HG03460 (cell line): Measurements from ENCODE around the gene OGFOD2.

Experiments used
- ATAC-seq: cut with Tn5 transposase; IDR thresholded peaks from one replicate; pipeline ENCODE4 v1.9.1; 2021; ENCODE audit not compliant: unreplicated experiment

Gene OGFOD2

GRCh38 chr12:122951406-122951805, 23.6 kb upstream of the OGFOD2 start:
- ATAC-seq: no peak

DNA sequence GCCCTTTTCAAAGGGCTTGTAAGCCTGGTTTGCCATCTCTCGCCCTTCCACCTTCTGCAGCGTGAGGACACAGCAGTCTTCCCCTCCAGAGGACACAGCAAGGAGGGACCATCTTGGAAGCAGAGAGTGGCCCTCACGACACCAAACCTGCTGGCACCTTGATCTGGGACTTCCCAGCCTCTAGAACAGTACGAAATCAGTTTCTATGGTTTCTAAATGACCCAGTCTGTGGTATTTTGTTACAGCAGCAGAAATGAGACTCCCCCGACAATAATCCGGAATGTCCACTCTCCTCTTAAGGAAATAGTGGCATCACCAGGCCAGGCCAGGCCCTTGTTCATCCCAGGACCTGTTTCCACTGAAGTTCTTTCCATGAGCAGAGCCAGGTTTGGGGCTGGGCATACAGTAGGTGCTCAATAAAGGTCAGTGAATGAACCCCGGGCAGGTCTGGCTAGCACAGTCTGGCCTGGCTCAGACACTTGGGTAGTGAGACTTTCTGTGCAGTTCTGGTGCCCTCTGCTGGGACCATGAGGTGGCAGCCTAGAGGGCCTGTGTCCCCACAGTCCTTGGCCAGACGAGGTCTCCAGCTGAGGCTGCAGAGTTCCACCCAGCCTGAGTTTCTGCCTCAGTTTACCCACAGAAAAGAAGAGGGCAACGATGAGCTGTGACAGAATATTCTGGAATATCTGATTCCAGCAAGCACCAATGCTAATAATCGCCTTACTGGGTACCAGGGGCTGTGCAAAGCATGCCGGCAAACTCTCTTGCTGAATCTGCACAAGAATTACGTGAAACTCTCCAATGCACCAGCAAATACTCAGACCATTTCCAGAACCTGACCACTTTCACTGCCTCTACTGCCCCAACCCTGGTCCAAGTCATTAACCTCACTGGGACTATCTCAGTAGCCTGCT, 22.8 kb upstream of the OGFOD2 start:
- peak; percentile 69 for ATAC-seq

DNA sequence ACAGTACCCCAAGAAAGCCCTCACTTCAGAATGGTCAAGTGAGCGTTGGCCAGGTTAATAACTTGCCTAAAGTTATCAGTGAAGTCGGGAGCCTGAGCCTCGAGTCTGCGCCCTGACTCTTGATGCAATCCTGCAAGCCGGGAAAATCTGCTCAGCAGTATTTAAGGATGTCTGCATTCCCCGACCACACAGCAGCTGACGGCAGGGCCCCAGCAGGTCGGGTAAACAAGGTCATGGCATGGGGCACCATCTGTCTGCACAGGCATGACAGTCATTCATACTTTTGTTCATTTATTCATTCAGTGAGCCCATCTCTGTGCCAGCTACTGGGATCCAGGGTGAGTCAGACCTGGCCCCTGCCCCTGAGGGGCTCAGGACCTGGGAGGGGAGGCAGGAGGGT, 19.9 kb upstream of the OGFOD2 start:
- ATAC-seq: no peak

GRCh38 chr12:122956035-122956434, 19.0 kb upstream of the OGFOD2 start:
- ATAC-seq: no peak

DNA sequence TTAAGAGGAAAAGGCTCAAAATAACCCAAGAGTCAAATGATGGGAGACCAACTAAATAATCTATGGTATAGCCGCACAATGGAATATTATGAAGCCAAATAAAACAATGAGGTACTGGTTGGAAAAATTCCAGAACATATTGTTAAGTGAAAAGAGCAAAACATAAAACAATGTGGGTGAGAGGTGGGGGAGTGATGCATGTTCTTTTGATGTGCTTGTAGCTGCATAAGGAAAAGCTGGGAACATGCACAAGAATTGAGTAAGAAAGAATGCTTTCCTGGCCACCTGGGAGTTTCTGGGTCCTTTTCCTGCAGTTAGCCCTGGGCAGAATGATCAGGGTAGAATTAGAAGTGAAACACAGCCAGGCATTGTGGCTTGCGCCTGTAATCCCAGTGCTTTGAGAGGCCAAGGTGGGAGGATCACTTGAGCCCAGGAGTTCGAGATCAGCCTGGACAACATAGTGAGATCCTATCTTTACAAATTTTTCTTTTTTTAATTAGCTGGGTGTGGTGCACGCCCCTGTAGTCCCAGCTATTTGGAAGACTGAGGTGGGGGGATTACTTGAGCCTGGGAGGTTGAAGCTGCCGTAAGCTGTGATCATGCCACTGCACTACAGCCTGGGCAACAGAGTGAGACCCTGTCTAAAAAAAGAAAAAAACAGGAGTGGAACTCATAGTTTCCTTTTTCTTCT, 16.7 kb upstream of the OGFOD2 start:
- no peak for ATAC-seq

DNA sequence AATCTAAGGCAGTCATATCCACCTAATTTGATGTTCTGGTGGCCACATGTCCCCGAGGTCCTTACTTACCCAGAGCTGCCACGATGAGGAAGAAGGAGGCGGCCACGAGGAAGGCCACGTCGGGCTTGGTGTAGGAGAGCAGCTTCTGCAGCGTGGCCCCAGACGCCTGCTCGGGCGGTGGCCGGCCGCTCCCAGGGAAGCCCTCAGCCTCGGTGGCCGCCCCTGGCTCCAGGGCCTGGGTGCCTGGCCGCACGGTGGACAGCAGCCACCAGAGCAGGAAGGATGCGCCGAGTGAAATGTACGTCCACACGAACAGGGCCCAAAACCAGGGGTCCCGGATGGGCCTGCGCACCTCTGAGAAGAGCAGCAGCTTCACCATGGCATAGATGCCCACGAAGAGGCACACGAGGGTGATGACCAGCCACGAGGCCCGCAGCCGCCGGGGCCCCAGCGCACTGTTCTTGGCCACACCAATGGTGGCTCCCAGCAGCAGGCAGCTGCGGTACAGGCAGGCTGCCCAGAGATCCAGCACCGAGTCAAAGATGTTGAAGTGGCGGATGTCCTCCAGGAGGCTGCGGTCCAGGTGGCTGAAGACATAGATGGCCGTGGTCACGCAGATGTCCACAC, 15.4 kb upstream of the OGFOD2 start:
- no peak for ATAC-seq

- ATAC-seq: no peak
Observed at GRCh38 chr12:122960193-122960569, 14.9 kb upstream of the OGFOD2 start.

DNA sequence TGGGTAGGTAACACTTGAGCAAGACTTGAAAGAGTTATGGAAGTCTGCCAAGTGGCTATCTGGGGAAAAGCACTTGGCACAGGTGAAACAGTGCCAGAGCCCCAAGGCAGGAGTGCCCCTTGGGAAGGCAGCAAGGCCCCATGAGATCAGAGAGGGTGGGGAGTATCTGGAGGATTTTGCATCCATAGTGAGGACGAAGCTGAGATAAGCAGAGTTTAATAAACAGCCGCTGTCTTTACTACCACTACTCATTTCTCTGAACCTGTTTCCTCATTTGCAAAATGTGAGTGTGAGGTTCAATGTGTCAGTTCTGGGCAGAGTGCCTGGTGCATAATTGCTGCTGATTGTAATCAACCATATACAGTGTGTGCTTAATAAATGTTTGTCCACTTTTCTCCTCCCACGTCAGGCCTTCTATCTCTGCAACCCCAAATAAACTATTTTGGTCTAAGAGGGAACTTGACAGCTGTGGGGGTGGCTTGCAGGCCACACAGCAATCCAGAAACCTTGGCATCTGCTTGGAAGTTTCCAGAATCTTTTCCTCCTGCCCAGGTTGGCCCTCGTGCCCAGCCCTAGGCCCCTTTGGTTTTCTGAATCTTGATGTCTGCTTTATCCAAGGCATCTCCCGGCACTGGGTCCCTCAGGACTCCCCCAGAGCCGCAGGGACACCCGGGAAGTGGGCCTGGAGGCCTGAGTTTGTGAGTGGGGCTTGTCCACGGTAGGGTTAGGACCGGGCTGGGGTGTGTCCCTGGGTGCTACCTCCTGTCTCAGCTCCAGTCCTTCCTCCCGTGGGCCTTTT, 13.3 kb upstream of the OGFOD2 start:
- ATAC-seq: no peak

GRCh38 chr12:122963941-122964265, 11.1 kb upstream of the OGFOD2 start:
- no peak for ATAC-seq

- ATAC-seq: no peak
Observed at GRCh38 chr12:122964439-122965257, 10.4 kb upstream of the OGFOD2 start.

GRCh38 chr12:122965321-122965751, 9.7 kb upstream of the OGFOD2 start:
- no peak for ATAC-seq

DNA sequence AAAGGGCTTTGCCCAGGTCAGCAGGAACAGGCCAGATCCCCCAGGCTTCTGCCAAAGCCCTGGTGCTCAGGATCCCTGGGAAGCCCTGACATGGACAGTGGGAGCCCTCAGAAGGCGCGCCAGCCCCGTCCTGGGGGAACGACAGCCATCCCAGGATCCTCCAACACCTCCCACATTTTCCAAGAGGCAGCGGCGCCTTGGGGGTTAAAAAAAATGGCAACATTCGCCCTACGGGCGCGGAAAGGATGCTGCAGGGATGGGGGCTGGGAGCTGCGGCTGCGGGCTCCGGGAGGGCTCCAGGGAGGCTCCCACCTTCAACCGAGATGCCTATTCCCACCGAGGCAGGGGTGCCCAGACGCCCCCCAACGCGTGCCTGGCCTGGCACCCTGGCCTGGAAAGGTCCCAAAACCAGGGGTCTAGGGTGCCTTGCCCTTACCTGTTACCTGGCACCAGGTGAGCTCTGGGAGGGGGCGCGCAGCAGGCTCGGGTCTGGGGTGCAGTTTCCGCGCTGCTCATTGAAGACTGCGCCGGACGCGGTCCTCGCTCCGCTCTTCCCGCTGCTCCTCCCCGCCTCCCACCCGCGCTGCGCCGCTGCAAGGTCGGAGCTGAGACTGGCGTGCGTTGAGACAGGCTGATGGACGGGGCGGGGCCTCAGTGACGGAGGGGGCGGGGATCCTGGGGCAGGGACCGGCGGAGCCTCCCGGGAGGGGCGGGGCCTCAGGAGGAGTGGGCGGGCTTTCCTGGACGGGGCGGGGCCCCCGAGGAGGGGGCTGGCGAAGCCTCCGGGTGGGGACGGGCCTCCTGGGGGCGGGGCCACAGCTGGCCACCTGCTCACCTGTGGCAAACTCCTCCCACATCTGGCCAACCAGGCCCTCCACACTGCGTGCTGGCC, 8.9 kb upstream of the OGFOD2 start, which contains the start of gene ABCB9:
ABCB9 (minus strand) TSS at position 613 of the 892 bp plus-strand sequence. CDS start 6,228 bp downstream, outside the sequence.
- ATAC-seq: peak; percentile 77

GRCh38 chr12:122966743-122967550, 8.1 kb upstream of the OGFOD2 start:
- no peak for ATAC-seq

- no peak for ATAC-seq
Observed at GRCh38 chr12:122968104-122968503, 6.9 kb upstream of the OGFOD2 start.

DNA sequence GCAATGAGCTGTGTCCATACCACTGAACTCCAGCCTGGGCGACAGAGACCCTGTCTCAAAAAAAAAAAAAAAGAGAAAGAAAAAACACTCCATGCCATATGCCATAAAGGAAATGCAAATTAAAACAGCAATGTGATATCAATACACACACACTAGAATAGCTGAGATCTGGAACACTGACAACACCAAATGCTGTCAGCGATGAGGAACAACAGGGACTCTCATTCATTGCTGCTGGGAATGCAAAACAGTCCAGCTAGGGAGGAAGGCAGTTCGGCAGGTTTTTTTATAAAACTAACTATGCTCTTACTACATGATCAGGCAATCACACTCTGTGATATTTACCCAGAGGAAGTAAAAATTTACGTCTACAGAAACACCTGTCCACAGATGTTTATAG, 5.4 kb upstream of the OGFOD2 start:
- no peak for ATAC-seq

- peak; percentile 72 for ATAC-seq
Observed at GRCh38 chr12:122974274-122974891, 661 bp upstream of the OGFOD2 start.

GRCh38 chr12:122975790-122976647, 975 bp downstream of the OGFOD2 start:
- ATAC-seq: no peak
